AG04449 (cell line): Measurements from ENCODE around the gene CAMSAP1.

Source experiments
- CTCF ChIA-PET: fragments of 350-600 bp; formaldehyde crosslinking; extraction: SDS; loops from one replicate; lab custom pipeline; 2021; ENCODE audit warnings: antibody characterized with exemption; lab: Yijun Ruan, JAX
- POLR2A ChIA-PET: fragments of 400-600, 350-600 bp; formaldehyde crosslinking; extraction: SDS; loops from one replicate; lab custom pipeline; 2020; ENCODE audit warnings: antibody characterized with exemption, inconsistent platforms; lab: Yijun Ruan, JAX
- DNase-seq: peaks from one replicate; pipeline ENCODE4 v3.0.0-alpha.2; 2010; ENCODE audit warnings: low read depth, low spot score
- H3K4me3 ChIP-seq: 2 replicates; pipeline ENCODE4 v1.5.1; 2011; ENCODE audit warnings: low read depth, mild to moderate bottlenecking, control low read depth, low read length
- TF ChIP-seq, protein P1 (sequence below): IDR thresholded peaks from one replicate; pipeline ENCODE4 v1.5.1; 2011; ENCODE audit warnings: mild to moderate bottlenecking, moderate library complexity, low read length, control low read depth, inconsistent platforms; ENCODE audit not compliant: insufficient read depth; ENCODE audit errors: missing control alignments

The CAMSAP1 gene

GRCh38 chr9:135925496-135926133 lies 18.3 kb upstream of the CAMSAP1 start:
- POLR2A ChIA-PET, result no interaction called here
- no peak for DNase-seq
- no peak overlapping the region for H3K4me3 ChIP-seq
- TF ChIP-seq, protein P1, sequence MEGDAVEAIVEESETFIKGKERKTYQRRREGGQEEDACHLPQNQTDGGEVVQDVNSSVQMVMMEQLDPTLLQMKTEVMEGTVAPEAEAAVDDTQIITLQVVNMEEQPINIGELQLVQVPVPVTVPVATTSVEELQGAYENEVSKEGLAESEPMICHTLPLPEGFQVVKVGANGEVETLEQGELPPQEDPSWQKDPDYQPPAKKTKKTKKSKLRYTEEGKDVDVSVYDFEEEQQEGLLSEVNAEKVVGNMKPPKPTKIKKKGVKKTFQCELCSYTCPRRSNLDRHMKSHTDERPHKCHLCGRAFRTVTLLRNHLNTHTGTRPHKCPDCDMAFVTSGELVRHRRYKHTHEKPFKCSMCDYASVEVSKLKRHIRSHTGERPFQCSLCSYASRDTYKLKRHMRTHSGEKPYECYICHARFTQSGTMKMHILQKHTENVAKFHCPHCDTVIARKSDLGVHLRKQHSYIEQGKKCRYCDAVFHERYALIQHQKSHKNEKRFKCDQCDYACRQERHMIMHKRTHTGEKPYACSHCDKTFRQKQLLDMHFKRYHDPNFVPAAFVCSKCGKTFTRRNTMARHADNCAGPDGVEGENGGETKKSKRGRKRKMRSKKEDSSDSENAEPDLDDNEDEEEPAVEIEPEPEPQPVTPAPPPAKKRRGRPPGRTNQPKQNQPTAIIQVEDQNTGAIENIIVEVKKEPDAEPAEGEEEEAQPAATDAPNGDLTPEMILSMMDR, result no peak
- CTCF ChIA-PET, result interaction anchor here (0.9 kb wide), 1 partner anchor 61 kb away, joined by 3 read pairs; no protein-coding TSS in a partner anchor

DNA sequence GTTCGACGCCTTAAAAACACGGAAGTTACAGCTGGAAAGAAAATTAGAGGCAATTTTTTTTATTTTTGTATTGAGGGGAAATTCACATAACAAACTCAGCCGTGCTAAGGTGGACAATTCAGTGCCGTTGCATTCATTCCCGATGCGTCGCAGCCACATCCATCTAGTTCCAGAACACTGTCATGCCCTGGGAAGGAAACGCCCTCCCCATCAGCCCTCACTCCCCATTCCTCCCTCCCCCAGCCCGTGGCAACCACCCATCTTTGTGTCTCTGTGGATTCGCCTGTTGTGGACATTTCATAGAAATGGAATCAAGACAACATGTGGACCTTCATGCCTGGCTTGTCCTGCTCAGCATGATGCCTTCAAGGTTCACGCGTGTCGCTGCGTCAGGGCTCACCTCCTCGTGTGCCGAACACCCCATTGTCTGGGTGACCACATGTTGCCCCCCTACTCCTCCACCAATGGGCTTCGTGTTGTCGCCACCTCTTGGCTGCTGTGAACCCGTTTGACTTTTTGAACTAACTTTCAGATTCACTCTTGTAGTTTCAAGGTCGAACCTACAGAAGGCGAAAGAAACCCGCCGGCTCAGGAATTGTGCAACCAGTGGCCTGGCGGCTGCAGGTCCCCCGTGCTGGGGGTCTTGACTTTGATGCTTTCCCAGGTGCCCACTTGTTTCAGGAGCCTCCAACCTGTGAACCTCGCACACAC lies 17.4 kb upstream of the CAMSAP1 start:
- no peak for DNase-seq
- ChIA-PET POLR2A (interaction anchor here (0.7 kb wide), 1 partner anchor 11 kb away, joined by 3 read pairs; no protein-coding TSS in a partner anchor), CTCF (no interaction called here)
- H3K4me3 ChIP-seq, result no peak overlapping the region
- TF ChIP-seq, protein P1, result no peak

GRCh38 chr9:135923508-135923907 lies 16.2 kb upstream of the CAMSAP1 start:
- CTCF ChIA-PET, result no interaction called here
- TF ChIP-seq, protein P1, result no peak
- POLR2A ChIA-PET, result no interaction called here
- H3K4me3 ChIP-seq, result no peak overlapping the region
- DNase-seq, result no peak

DNA sequence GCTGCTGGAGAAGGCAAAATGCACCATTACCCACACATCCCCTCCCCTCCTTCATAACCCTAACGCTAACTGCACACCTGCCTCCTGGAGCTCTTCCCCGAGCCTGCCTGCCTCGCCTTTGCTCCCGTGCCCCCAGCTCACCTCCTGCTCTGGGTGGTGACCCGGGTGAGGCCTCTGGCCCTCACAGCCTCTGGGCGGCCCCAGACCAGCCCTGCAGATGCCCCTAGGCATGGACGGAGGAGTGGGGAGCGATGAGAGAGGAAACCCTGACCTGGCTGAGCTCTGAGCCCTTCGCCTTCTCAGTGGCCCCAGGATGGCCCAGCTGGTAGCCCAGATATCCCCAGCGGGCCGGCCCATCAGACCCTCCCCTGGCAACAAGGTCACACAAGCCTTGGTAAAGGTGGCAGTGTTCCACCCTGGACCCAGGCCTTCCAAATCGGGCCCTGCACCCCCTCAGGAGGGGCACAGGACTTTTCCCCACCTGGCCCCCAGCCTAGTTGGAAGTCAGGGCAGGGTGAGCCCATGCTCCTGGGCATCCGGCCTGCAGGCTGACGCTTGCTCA lies 14.5 kb upstream of the CAMSAP1 start:
- ChIA-PET CTCF (no interaction called here), POLR2A (no interaction called here)
- TF ChIP-seq, protein P1, result no peak

GRCh38 chr9:135920973-135921585 lies 13.7 kb upstream of the CAMSAP1 start:
- TF ChIP-seq, protein P1, result no peak
- CTCF ChIA-PET, result no interaction called here
- no peak for DNase-seq
- H3K4me3 ChIP-seq, result no peak overlapping the region
- POLR2A ChIA-PET, result no interaction called here

More for the DNA sequence above, 14.5 kb upstream of the CAMSAP1 start:
- H3K4me3 ChIP-seq, result no peak overlapping the region
- no peak for DNase-seq

DNA sequence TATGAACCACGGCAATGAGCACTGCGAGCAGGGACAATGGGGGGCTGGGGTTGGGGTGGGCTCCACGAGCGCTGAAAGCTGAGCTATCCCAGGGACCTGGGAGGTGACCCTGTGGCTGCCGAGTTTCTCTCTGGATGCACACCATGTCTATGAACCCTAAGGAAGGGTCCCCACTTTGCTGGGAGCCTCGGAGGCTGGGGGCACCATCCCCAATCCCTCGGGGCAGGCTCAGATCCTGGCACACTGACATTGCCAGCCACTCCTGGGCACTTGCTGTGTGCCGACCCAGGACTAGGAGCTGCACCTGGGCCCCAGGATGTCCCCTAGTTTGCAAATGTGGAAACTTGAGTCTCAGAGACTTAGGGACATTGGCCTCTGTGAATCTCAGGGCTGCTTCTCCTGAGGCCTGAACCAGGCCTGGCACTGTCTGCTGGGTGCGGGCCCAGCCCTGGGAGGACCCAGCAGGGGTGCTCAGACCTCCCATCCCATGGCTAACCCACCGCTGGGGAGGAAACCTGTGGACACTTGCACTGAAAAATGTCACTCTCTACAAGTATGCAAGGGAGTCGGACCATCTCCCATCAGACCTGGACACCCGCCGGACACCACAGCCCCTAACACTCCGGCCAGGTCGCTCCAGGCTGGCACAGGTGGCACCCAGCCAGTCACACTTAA lies 13.0 kb upstream of the CAMSAP1 start:
- ChIA-PET CTCF (interaction anchor here (0.9 kb wide), 1 partner anchor 122 kb away, joined by 3 read pairs; no protein-coding TSS in a partner anchor), POLR2A (no interaction called here)
- no peak overlapping the region for H3K4me3 ChIP-seq
- TF ChIP-seq, protein P1, result no peak
- DNase-seq, result no peak
